Superior temporal gyrus (tissue), 1 donor: Measurements from ENCODE around the gene CTLA4.
A peak's percentile ranks its signal among the peaks of the same experiment; 100 is the strongest.

Experiments used
- DNase-seq: peaks from one replicate; pipeline ENCODE4 v3.0.0-alpha.2; 2016; ENCODE audit errors: extremely low spot score

CTLA4 gene

DNA sequence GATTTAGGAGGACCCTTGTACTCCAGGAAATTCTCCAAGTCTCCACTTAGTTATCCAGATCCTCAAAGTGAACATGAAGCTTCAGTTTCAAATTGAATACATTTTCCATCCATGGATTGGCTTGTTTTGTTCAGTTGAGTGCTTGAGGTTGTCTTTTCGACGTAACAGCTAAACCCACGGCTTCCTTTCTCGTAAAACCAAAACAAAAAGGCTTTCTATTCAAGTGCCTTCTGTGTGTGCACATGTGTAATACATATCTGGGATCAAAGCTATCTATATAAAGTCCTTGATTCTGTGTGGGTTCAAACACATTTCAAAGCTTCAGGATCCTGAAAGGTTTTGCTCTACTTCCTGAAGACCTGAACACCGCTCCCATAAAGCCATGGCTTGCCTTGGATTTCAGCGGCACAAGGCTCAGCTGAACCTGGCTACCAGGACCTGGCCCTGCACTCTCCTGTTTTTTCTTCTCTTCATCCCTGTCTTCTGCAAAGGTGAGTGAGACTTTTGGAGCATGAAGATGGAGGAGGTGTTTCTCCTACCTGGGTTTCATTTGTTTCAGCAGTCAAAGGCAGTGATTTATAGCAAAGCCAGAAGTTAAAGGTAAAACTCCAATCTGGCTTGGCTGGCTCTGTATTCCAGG lies at the start of gene CTLA4:
Gene CTLA4, plus strand, starts transcription at position 211 of the 640 bp plus-strand sequence. Its CDS starts 172 bp downstream, at position 383.
- DNase-seq, result no peak

DNA sequence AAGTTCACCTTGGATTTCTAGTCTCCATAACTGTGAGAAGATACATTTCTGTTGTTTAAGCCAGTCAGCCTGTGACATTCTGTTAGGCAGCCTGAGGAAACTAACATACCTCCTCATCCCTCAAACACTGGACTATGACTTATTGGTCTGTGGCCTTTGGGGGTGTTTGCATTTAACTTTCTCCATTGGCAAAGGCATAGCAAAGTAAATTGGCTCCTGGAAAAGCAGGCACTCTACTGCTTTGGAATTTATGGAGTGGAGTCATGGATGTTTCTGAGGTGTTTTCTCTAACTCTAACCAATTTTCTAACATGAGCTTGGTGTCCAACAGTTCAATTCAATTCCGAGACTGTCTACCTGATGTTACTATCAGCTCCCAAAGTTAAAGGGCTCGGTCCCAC lies 48.9 kb upstream of the CTLA4 start:
- DNase-seq, result no peak

DNA sequence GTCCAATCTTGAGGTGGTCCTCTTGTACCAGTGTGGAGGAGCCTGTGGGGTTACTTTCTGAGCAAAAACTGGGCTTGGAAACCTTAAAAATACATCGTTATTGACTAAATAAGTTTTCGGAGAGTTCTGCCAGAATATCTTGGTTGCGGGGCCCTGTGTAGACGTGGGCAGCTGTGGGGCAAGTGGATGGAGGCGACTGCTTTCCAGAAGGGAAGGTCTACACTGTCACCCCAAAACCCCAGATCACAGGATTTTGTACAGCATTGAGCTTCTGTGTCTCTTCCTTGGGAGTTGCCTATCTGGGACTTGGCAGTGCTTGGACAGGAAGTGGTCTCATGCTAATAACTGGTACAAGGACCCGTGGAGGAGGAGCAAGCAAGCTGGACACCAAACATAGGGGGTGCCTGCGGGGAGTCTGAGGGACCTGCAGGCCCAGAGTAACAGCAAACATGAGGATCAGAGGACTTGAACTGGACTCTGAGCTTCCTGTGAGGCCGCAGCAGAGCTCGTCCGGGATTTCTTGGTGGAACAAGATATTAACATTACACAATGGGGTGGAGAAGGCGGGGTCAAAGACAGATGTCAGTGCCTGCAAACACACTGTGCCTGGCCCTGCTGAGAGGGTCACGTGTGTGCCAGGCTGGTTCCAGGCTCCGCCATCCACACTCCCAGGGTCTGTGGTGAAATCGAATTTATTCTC lies 48.0 kb upstream of the CTLA4 start:
- DNase-seq, result no peak

DNA sequence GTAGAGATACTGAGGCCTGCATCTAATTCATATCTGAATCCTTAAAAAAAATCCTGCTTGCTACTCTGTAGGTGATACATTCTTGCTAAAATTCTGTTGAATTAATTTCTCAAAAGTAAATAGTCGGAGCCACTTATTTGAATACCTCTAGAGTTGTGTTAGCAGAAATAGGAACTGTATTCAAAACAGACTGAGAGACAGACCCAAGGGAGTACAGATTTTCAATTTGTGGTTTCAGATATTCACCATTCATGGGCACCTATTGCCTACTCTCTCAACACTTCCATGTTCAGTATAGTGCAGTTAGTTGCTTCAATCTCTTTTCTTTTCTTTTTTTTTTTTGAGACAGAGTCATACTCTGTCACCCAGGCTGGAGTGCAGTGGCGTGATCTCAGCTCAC lies 46.6 kb upstream of the CTLA4 start:
- no peak for DNase-seq

DNA sequence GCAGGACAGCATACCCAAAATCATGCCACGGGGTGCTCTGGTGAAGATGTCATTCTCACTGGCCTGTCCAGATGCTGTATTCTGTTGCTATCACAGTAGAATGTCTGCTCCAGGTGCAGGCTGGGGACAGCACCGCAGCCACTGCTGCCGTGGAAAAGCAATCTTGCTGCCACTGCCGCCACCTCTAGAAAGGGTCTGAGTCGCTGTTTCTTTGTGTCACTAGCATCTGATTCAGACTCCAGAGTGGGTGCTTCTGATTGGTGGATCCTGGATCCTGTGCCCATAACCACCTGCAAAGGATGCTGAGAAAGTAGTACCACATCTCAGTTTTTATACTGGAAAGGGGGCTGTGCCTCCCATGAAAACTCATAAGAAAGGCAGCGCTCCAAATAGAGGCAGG lies 45.3 kb upstream of the CTLA4 start:
- DNase-seq, result no peak

DNA sequence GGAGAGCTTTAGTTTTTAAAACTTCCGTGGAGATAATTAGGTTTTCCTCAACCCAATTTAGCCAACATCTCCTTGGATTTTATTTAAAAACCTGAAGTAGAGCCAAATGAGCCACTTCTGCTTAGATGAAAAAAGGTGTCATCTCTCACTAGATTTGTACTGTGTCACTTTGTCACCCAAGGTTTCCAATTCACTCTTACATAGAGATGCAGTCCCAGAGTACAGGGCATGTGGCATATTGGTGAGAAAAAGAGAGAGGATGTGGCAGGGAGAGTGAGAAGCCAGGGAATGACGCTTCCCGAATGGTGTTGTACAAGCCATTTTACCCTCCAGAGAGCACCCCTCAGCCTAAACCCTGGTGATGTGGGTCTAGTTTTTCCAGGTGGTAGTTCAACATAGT lies 44.4 kb upstream of the CTLA4 start:
- peak; percentile 31 for DNase-seq

DNA sequence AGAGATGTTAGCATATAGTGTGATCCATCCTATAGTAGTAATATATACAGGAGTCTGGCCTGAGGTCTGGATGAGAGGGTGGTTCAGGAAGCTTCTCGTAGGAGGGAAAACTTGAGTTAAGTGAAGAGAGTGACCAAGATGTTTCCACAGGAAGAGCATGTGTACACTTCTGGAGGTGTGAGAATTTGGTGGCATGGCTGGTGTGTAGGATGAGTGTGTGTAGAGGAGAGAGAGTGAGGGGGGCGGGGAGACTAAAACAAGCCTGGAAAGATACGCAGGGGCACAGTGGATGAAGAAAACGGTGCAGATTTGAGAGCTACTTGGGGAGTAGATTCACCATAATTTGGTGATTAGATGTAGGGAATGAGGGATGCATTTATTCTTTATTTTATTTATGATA lies 43.5 kb upstream of the CTLA4 start:
- no peak for DNase-seq

DNA sequence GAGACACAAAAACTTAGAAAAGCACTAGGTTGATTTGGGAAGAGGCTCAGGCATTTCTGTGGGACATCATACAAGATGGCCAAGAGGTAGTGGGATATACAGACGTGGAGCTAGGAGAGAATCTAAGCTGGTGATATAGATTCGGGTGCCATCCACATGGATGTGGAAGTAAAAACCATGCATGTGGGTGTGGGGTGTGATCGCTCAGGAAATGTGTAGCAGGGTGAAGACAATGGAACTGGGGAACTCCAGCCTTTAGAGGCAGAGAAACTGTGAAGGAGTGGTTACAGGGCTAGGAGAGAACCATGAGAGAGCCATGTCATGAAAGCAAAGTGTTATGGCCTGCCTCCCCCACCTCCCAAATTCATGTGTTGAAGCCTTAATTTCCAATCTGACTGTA lies 43.0 kb upstream of the CTLA4 start:
- no peak for DNase-seq

DNA sequence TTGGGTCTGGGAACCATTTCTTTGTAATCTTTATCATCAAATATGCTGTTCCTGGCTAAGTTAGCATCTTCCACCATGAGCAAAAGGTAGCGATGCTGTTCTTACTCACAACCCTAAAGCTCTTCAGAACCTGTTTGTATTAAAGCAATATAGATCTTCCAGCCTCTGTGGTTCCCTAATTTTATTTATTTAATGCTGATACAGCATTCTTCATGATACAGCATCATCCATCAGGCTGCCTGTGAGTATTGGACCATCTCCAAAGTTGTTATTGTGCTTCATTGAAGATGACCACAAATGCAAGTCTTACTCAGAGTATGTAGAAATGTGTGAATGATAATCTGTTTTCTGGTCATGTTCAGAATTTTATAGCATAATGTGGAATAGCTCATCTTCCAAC lies 40.9 kb upstream of the CTLA4 start:
- no peak for DNase-seq

DNA sequence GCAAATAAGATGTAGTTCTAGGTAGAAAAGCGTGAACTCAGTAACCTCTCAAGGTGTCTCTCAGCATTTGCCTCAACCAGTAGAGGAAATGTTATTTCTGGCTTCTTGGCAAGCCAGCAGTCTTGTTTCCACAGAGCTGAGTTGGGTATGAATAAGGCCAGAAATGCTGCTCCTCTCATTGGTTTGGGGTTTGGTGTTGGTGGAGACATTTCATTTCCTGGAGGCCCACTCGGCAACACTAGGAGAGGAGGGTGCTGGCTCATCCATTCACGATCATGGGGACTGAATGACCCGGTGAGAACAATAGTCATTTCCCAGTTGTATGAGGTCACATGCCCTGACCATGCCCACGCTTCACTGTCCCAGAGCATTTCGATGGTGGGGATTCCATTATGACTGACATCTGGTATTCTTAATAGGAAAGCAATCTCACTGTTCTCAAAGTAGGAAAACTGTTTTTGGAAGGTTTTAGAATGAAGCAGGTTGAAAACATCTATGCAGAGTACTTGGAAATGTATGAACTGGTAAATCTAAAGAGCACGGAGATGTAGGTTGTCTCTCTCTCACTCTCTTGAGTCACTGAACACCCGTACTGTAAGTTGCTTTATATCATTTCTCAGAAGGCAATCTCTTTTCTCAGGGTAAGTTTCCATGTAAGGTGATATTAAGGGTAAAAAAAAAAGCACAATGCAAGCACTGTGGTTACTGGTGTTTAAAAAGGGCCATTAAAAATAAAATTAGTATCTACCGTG lies 37.1 kb upstream of the CTLA4 start:
- DNase-seq, result no peak

DNA sequence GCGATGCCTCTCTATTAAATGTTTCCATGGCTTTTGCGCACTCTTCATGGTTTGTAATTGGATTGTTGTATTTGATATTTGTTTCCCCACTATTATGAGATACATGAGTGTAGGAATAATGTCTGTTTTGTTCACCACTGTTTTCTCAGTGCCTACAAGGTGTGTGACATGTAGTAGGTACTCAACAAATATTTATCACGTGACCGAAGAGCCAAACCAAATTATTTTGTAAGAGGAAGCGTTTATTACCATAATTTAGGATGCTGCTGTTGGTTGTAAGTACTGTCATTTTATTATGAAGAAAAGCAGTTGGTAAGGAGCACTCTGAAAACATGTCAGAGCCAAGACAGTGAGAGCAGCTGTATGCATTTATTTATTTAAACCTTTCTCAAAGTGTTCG lies 32.2 kb upstream of the CTLA4 start:
- no peak for DNase-seq

DNA sequence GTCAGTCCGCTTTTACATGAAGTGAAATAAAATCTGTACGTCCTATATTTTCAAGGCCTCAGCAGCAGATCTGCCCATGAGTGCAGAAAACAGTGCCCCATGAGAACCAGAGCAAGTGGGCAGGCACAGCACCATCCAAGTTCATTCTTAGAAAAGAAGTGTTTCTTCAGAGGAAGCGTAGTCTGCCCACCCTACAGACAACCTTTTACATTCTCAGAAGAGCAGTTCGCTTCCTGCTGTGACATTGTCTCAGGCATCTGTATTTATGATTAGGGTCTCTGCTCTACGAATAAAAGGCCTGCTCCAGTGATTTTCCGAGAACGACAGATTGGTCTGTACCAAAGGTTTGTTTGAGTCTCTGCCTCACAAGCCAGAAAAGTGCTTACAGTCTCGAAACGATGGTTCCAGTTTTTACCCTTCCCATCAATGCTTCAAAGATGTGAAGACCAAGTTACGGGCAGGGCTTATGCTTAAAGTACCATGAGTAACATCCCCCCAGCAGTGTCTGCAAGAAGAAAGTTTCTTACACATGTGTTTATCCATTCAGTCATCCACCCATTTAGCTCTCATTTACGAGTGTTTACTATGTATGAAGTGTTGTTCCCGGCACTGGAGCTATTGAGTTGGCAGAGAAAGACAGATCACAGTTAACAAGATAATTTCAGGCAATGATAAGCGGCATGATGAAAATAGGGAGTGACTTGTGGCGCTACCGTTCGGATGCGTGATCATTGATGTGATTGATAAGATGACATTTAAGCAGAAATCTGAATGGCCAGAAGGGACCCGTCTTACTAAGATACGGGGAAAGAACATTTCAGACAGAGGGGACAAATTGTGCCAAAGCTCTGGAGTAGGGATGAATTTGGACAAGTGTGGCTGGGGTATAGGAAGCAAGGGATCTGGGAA lies 31.4 kb upstream of the CTLA4 start:
- DNase-seq, result no peak

DNA sequence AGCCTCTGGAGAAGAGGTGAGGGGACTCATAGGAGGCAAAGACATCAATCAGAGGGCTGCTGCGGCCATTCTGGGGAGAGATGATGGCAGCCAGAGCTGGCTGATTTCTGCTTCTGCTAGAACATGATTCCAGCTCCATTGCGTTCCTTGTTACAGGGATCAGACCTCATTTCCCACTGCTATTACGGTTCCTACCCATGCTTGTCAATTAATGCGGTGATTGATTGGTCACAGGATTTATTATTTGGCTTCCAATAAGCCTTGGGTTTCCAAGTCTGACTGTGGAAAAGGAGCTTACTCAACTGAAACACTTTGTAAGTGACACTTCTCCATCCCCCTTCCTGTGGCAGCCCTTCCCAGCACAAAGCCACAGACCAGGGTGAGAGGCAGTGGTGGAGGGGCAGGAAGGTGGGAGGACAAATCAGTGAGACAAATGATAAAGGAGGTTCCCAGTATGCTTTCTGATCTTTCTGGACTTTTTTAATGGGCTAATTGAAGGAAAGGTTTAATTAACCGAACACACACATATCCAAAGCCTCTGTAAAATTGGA lies 26.8 kb upstream of the CTLA4 start:
- DNase-seq, result no peak

DNA sequence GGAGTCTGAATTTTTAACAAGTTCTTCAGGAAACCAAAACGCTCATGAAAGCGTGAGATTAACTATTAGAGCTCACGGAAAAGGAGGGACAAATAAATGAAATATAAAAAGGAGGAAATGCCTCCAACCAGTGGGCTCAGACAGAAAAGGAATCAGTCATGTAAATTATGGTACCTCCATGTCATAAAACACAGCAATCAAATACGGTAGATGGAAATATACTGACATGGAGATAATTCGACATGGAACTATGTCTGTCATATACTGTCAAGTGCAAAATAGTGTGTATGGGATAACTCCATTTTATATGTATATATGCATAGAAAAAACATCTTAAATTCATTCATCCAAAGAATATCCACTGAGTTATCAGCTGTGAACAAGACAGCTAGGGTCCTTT lies 25.9 kb upstream of the CTLA4 start:
- no peak for DNase-seq

DNA sequence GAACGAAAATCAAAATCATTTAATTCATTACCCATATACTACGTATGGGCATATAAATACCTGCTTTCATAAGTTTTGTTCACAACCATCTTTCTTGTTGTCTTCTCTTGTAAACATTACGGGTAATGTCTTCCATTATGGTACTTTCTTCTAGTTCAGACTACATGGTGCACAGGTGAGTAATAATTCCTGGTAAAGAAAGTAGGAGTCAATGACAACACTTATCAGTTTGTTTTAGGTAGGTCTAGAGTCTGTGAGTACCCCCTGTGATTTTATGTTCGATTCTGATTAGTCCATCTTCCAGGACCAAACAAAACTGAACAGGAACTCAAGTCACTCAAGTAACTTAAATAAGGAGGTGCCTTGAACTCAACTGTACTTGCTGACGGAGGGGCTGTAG lies 25.2 kb upstream of the CTLA4 start:
- no peak for DNase-seq

DNA sequence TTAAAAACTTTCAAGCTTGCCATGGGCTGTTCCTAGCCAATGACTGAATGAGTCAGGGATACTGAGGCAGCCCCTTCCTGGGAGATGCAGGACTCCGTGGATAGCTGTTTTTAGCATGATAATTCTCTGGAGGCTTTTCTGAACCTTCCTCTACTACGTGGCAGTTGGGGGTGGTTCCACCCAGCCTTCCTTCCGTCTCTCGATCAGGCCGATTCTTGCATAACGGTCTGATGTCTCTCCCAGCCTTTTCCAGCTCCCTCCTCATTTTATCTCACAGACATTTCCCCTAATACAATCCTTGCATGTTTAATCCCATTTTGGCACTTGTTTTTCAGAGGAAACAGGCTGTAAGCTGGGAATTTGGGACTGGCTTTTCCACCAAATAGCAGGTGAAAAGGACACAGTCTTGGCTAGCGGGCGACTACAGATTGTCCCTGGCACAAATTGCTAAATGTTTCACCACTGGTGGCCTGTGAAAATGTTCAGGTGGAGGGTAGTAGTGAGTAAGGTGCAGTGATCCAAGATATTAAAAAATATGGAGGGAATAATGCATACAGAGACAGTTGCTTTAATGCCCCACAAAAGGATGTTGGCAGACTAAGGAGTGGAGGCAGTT lies 21.0 kb upstream of the CTLA4 start:
- no peak for DNase-seq

DNA sequence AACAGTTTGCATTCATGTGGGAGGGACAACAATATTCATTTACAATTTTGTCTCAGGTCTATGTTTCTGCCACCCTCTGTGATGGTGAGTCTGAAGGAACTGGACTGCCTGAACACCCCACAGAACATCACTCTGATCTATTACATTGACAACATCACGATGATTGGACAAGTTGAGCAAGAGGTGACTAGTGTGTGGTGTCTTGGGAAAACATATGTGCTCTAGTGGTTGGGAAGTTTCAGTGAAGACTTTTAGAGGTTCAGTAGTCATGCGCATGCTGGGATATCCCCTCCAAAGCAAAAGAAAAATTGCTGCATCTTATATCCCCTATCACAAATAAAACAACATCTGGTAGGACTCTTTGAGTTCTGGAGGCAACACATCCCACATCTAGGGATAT lies 18.6 kb upstream of the CTLA4 start:
- DNase-seq, result no peak

DNA sequence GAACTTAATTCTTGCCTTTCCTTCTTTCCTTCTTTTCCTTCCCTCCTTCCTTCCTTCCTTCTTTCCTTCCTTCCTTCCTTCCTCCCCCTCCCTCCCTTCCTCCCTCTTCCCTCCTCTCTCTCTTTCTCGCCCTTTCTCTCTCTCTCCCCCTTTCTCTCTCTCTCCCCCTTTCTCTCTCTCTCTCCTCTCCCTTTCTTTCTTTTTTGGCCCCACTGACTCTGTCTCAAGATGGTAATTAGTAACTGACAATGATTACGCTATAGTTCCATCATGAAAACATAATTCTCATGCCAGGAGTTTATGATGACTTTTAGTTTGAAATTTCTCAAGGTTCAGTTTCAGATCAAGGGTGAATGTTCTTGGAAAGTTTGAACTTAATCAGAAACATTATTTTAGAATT lies 14.8 kb upstream of the CTLA4 start:
- DNase-seq, result no peak

DNA sequence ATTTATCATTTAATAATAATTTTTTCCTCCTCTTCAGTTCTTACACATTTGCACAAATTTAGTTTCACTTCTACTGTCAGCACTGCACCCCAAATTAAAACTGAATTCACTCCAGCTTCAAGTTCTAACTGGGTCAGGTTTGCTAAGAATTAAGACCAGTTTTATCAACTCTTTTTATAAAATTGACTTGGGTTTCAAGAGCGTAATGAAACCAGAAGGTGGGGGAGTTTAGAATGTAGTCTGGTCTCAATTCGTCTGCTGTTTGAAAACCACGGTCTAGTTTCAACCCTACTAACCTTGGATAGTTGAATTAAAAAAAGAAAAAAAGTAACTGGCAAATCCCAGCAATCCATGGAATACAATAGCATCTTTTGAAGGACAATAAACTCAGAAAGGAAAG lies 14.3 kb upstream of the CTLA4 start:
- no peak for DNase-seq

DNA sequence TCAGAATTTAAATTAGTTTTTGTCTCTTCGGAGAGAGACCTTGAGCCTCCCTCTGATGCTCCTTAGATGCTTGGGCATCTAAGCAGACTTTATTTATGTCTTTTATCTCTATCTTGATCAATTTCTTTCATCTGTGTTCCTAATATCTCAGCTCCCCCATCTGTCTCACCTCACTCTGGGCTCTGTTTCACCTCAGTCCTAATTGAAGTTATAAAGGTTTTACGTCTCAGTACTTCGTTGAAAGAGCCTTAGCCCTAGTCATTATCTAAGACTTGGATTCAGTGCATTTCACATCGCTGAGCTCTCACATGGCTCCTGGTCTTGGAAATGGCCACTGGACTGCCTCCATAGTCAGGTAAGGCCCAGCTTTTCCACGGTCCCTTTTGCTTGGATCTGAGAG lies 13.8 kb upstream of the CTLA4 start:
- DNase-seq, result no peak

DNA sequence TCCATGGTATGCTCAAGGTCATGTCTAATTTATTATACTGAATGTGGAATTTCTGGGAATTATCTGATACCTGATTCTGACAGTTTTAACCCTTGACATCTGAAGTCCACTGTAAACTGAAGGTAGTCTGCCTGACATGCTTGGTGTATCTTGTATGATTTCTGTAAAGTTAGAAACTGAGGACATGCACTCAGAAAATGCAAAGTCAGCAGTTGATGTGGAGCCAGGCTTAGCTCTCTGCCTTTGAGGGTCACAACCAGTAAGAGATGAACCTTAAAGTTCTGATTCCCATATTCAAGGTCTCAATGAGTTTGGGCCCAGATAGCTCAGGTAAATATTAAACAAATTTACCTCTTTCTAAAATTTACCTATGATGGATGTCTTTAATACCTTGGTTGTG lies 12.3 kb upstream of the CTLA4 start:
- DNase-seq, result no peak
